Endothelial cell of umbilical vein (primary cell): ENCODE measurements around the gene ZBTB12. TPM values are rescaled to one million over a fixed set of nuclear protein-coding genes. Genes with fewer than 3 reads are reported as not detected.

Source experiments
- BruUV-seq: library from RNA; stranded (reverse); fragments of 400-500 nt; replicated peaks from 2 replicates; lab custom pipeline; 2021; lab: Mats Ljungman, UMichigan
- CTCF ChIA-PET: fragments of 300-600, 350-600 bp; sonication (Branson Sonifier 250); formaldehyde crosslinking; loops from one replicate; lab custom pipeline; 2021; ENCODE audit warnings: antibody characterized with exemption, inconsistent platforms; lab: Charles Lee
- POLR2A ChIA-PET: fragments of 300-600, 350-600 bp; sonication (Branson Sonifier 250); formaldehyde crosslinking; loops from one replicate; lab custom pipeline; 2021; ENCODE audit warnings: antibody characterized with exemption, inconsistent platforms; lab: Charles Lee
- DNase-seq: peaks from one replicate; pipeline ENCODE4 v3.0.0-alpha.2; 2011; ENCODE audit warnings: low read depth, low spot score
- FAIRE-seq: peaks from 2 replicates; lab custom pipeline; 2011; peaks lifted over from hg19 to GRCh38; lab: Jason Lieb, UNC
- H2AFZ ChIP-seq: 2 replicates; pipeline ENCODE4 v1.6.0; 2012; ENCODE audit warnings: low read depth, low read length, control low read depth, inconsistent platforms
- H3K27ac ChIP-seq: 2 replicates; pipeline ENCODE4 v1.5.1; 2011; ENCODE audit warnings: low read depth, mild to moderate bottlenecking, control low read depth, low read length, moderate library complexity; ENCODE audit not compliant: insufficient read depth
- H3K27me3 ChIP-seq, 2 experiments: 2 replicates each; pipeline versions ENCODE4 v1.6.0 to v1.6.1; 2011; ENCODE audit warnings: low read length in 2 of 2, mixed read lengths in 1 of 2; ENCODE audit not compliant: control insufficient read depth in 2 of 2, insufficient read depth in 2 of 2
- H3K36me3 ChIP-seq, 2 experiments: 2 replicates in 1 of 2; 3 replicates in 1 of 2; pipeline ENCODE4 v1.5.1; 2011; ENCODE audit warnings: low read length in 2 of 2, mild to moderate bottlenecking in 1 of 2, moderate library complexity in 1 of 2; ENCODE audit not compliant: control insufficient read depth in 2 of 2, insufficient read depth in 2 of 2; ENCODE audit errors: extremely low read depth in 1 of 2
- H3K4me1 ChIP-seq: 3 replicates; pipeline ENCODE4 v1.5.1; 2011; ENCODE audit warnings: mild to moderate bottlenecking, low read length; ENCODE audit not compliant: control insufficient read depth, insufficient read depth; ENCODE audit errors: extremely low read depth
- H3K4me2 ChIP-seq: 2 replicates; pipeline ENCODE4 v1.6.1; 2011; ENCODE audit warnings: low read length, control low read depth, mixed read lengths; ENCODE audit not compliant: insufficient read depth
- H3K4me3 ChIP-seq, 3 experiments: fragments of 200-600 bp in 1 of 3; sonication (generic), shearing (Covaris generic) in 1 of 3; replicated peaks in 1 of 3; 2 replicates each; pipeline ENCODE4 v1.5.1; 2011 to 2016; ENCODE audit warnings: control low read depth in 3 of 3, low read length in 3 of 3, mild to moderate bottlenecking in 2 of 3, inconsistent platforms in 1 of 3, low read depth in 1 of 3, moderate library complexity in 1 of 3; ENCODE audit not compliant: insufficient read depth in 1 of 3
- H3K79me2 ChIP-seq: 2 replicates; pipeline ENCODE4 v1.6.0; 2012; ENCODE audit warnings: low read length, inconsistent platforms; ENCODE audit not compliant: control insufficient read depth, insufficient read depth
- H3K9ac ChIP-seq: replicated peaks from 2 replicates; pipeline ENCODE3; 2011; ENCODE audit warnings: low read length, control low read depth; ENCODE audit not compliant: insufficient read depth; ENCODE audit errors: extremely low read depth
- H3K9me1 ChIP-seq: replicated peaks from 3 replicates; pipeline ENCODE4 v1.6.0; 2011; ENCODE audit warnings: mild to moderate bottlenecking, low read length; ENCODE audit not compliant: control insufficient read depth, insufficient read depth; ENCODE audit errors: extremely low read depth
- H3K9me3 ChIP-seq: replicated peaks from 2 replicates; pipeline ENCODE4 v1.5.1; 2012; ENCODE audit warnings: low read length, inconsistent platforms; ENCODE audit not compliant: control insufficient read depth, insufficient read depth
- H4K20me1 ChIP-seq: replicated peaks from 2 replicates; pipeline ENCODE3; 2011; ENCODE audit warnings: mild to moderate bottlenecking, low read length; ENCODE audit not compliant: control insufficient read depth, insufficient read depth; ENCODE audit errors: extremely low read depth
- EZH2 ChIP-seq: IDR thresholded peaks from 2 replicates; pipeline ENCODE4 v1.6.1; 2012; ENCODE audit warnings: borderline replicate concordance, low read depth, mild to moderate bottlenecking, moderate library complexity, low read length, inconsistent platforms; ENCODE audit not compliant: severe bottlenecking
- FOS ChIP-seq: IDR thresholded peaks from 2 replicates; pipeline ENCODE4 v1.6.1; 2011; ENCODE audit warnings: mild to moderate bottlenecking, low read length, moderate library complexity, borderline replicate concordance; ENCODE audit not compliant: insufficient read depth
- GATA2 ChIP-seq: IDR thresholded peaks from 2 replicates; pipeline ENCODE4 v1.7.0; 2011; ENCODE audit warnings: low read depth, mild to moderate bottlenecking, moderate library complexity, mixed read lengths, low read length; ENCODE audit not compliant: insufficient read length, insufficient read depth
- JUN ChIP-seq: IDR thresholded peaks from 2 replicates; pipeline ENCODE4 v1.6.1; 2011; ENCODE audit warnings: borderline replicate concordance, low read depth; ENCODE audit not compliant: insufficient read length, insufficient read depth
- MYC ChIP-seq: IDR thresholded peaks from one replicate; pipeline ENCODE4 v1.6.1; 2011; ENCODE audit warnings: mild to moderate bottlenecking, low read depth, low read length
- POLR2A ChIP-seq: IDR thresholded peaks from 2 replicates; pipeline ENCODE4 v1.6.1; 2012; ENCODE audit warnings: low read depth, mild to moderate bottlenecking, control low read depth, low read length
- POLR2AphosphoS5 ChIP-seq: IDR thresholded peaks from 2 replicates; pipeline ENCODE4 v1.6.1; 2012; ENCODE audit warnings: low read depth, mild to moderate bottlenecking, control low read depth, low read length, moderate library complexity; ENCODE audit not compliant: insufficient read depth
- dilution Hi-C: fragments of 300-500 bp; cut with MboI; formaldehyde crosslinking; loops from one replicate; pipeline ENCODE4 v1.15.0; 2019; ENCODE audit warnings: low sequenced_read_pairs; ENCODE audit not compliant: extremely low pct_ligation_motif_present
- intact Hi-C: fragments of 100-400 bp; cut with micrococcal nuclease; formaldehyde crosslinking; loops from one replicate; pipeline ENCODE4 v1.10.0; 2022
- polyA plus RNA-seq, 4 experiments: library from polyadenylated mRNA; depleted of rRNA in 3 of 4; stranded (reverse) in 3 of 4; unstranded in 1 of 4; fragments of >200 nt; gene quantifications; 2 replicates each; pipeline versions ENCODE4 v1.2.1 to v1.2.3, GENCODE V29; 2011 to 2012; ENCODE audit warnings: missing spikeins in 1 of 4
- total RNA-seq: library from RNA; stranded (reverse); gene quantifications from 2 replicates; pipeline ENCODE4 v1.2.3, GENCODE V29; 2021
- TF ChIP-seq, protein P1 (sequence below), 2 donors: IDR thresholded peaks; 1 replicate in 1 of 2; 2 replicates in 1 of 2; pipeline ENCODE4 v1.5.1; 2011; ENCODE audit warnings: low read length in 2 of 2, mild to moderate bottlenecking in 2 of 2, moderate library complexity in 2 of 2, control low read depth in 1 of 2, inconsistent platforms in 1 of 2, low read depth in 1 of 2; ENCODE audit not compliant: insufficient read depth in 1 of 2; ENCODE audit errors: extremely low read depth in 1 of 2
- TF ChIP-seq, protein P2 (sequence below): IDR thresholded peaks from 2 replicates; pipeline ENCODE4 v1.6.1; 2011; ENCODE audit not compliant: insufficient read depth, insufficient read length

The ZBTB12 gene
- total and polyA plus RNA-seq, 2 donors (not counting 3 experiments of a cell fraction or from before 2014, with no cell fraction given) = 2.9 to 4.9 TPM

DNA sequence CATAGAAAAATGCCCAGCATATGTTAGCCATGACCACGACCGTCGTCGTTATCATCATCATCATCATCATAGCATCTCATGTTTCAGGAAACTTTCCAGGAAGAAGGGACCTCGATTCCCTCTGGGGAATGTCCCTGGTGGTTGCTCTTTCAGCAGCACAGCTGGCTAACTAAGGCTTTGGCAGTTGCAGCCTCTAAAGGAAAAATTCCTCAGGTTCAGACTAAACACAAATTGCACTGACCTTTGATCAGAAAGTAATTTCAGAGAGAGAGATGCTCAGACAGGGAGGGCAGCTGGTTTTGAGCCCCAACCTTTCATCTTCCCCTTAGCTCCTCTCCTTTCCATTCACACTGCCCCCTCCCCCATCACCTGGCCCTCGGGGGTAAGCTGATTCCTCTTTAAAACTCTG is 38.4 kb upstream of the ZBTB12 start:
- ChIA-PET POLR2A (no interaction called here), CTCF (interaction anchor here (0.5 to 2.6 kb wide), 4 partner anchors 12 to 212 kb away, joined by 3 to 19 read pairs (median 4); partner anchors contain the start of gene EHMT2)
- Histone ChIP-seq H3K9ac (no peak overlapping the region), H3K9me3 (no peaks in the 10 kb centered on the region), H3K36me3 (no peaks in the 10 kb centered on the region), H3K4me2 (no peak overlapping the region), H2AFZ (no peak overlapping the region), H4K20me1 (no peaks in the 10 kb centered on the region), H3K4me1 (no peaks in the 10 kb centered on the region), H3K4me3 (no peak overlapping the region), H3K79me2 (no peaks in the 10 kb centered on the region), H3K27me3 (peaks cover 3 to 11% of the 10 kb centered on the region in 2 experiments), H3K9me1 (no peaks in the 10 kb centered on the region), H3K27ac (no peak overlapping the region)
- dilution Hi-C loops = no loop called here
- intact Hi-C loops = no loop called here
- DNase-seq (no peak), FAIRE-seq (no peak)
- TF ChIP-seq, protein P1, sequence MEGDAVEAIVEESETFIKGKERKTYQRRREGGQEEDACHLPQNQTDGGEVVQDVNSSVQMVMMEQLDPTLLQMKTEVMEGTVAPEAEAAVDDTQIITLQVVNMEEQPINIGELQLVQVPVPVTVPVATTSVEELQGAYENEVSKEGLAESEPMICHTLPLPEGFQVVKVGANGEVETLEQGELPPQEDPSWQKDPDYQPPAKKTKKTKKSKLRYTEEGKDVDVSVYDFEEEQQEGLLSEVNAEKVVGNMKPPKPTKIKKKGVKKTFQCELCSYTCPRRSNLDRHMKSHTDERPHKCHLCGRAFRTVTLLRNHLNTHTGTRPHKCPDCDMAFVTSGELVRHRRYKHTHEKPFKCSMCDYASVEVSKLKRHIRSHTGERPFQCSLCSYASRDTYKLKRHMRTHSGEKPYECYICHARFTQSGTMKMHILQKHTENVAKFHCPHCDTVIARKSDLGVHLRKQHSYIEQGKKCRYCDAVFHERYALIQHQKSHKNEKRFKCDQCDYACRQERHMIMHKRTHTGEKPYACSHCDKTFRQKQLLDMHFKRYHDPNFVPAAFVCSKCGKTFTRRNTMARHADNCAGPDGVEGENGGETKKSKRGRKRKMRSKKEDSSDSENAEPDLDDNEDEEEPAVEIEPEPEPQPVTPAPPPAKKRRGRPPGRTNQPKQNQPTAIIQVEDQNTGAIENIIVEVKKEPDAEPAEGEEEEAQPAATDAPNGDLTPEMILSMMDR (IDR thresholded peaks at IDR 0.05; ENCODE audit: extremely low read depth in 1 of 2, insufficient read depth in 1 of 2, low read depth in 1 of 2, low read length in 2 of 2) = no peak
- TF ChIP-seq MYC (no peak), FOS (no peak), POLR2A (no peak), EZH2 (no peak), JUN (no peak), GATA2 (no peak), POLR2AphosphoS5 (no peak)
- TF ChIP-seq, protein P2, sequence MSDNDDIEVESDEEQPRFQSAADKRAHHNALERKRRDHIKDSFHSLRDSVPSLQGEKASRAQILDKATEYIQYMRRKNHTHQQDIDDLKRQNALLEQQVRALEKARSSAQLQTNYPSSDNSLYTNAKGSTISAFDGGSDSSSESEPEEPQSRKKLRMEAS = no peak
- BruUV-seq = no TSS peak
